ENCODE measurements around the gene PCDH19.

Gene PCDH19

GRCh38 chrX:100363896-100364295, 46.2 kb downstream of the PCDH19 start:
- Mint-ChIP-seq H3K27me3 (ENCODE audit: low read depth) (no peaks in the 10 kb centered on the region), H3K27ac (no peak overlapping the region), H3K36me3 (ENCODE audit: low read depth) (no peaks in the 10 kb centered on the region), H3K4me1 (ENCODE audit: low read depth) (no peaks in the 10 kb centered on the region), H3K4me3 (no peak overlapping the region), H3K9me3 (no peaks in the 10 kb centered on the region)
- no peak for DNase-seq (ENCODE audit: low spot score)

GRCh38 chrX:100358766-100359165, 51.3 kb downstream of the PCDH19 start:
- H3K27me3 Mint-ChIP-seq (ENCODE audit: low read depth), result no peaks in the 10 kb centered on the region
- H3K9me3 Mint-ChIP-seq, result no peaks in the 10 kb centered on the region
- H3K4me1 Mint-ChIP-seq (ENCODE audit: low read depth), result no peaks in the 10 kb centered on the region
- H3K4me3 Mint-ChIP-seq, result no peak overlapping the region
- no peaks in the 10 kb centered on the region for H3K36me3 Mint-ChIP-seq (ENCODE audit: low read depth)
- DNase-seq (ENCODE audit: low spot score), result no peak
- H3K27ac Mint-ChIP-seq, result no peak overlapping the region

GRCh38 chrX:100356351-100356896, 53.6 kb downstream of the PCDH19 start:
- Mint-ChIP-seq H3K27me3 (ENCODE audit: low read depth) (no peaks in the 10 kb centered on the region), H3K4me1 (ENCODE audit: low read depth) (no peaks in the 10 kb centered on the region), H3K27ac (no peak overlapping the region), H3K36me3 (ENCODE audit: low read depth) (no peaks in the 10 kb centered on the region), H3K4me3 (no peak overlapping the region), H3K9me3 (no peaks in the 10 kb centered on the region)
- DNase-seq (ENCODE audit: low spot score), result no peak

- no peak for DNase-seq (ENCODE audit: low spot score)
- no peak overlapping the region for H3K27ac Mint-ChIP-seq
Observed at GRCh38 chrX:100355680-100356079, 54.4 kb downstream of the PCDH19 start.

GRCh38 chrX:100353326-100353725, 56.7 kb downstream of the PCDH19 start:
- Mint-ChIP-seq H3K36me3 (ENCODE audit: low read depth) (no peaks in the 10 kb centered on the region), H3K4me1 (ENCODE audit: low read depth) (no peaks in the 10 kb centered on the region), H3K9me3 (no peaks in the 10 kb centered on the region), H3K4me3 (no peak overlapping the region), H3K27me3 (ENCODE audit: low read depth) (no peaks in the 10 kb centered on the region), H3K27ac (no peak overlapping the region)
- no peak for DNase-seq (ENCODE audit: low spot score)

More at GRCh38 chrX:100355680-100356079, 54.4 kb downstream of the PCDH19 start:
- Mint-ChIP-seq H3K4me3 (no peak overlapping the region), H3K9me3 (no peaks in the 10 kb centered on the region), H3K4me1 (ENCODE audit: low read depth) (no peaks in the 10 kb centered on the region), H3K27me3 (ENCODE audit: low read depth) (no peaks in the 10 kb centered on the region), H3K36me3 (ENCODE audit: low read depth) (no peaks in the 10 kb centered on the region)

GRCh38 chrX:100350704-100351489, 59.2 kb downstream of the PCDH19 start:
- H3K4me1 Mint-ChIP-seq (ENCODE audit: low read depth), result no peaks in the 10 kb centered on the region
- no peaks in the 10 kb centered on the region for H3K36me3 Mint-ChIP-seq (ENCODE audit: low read depth)
- no peaks in the 10 kb centered on the region for H3K9me3 Mint-ChIP-seq
- H3K4me3 Mint-ChIP-seq, result no peak overlapping the region
- no peaks in the 10 kb centered on the region for H3K27me3 Mint-ChIP-seq (ENCODE audit: low read depth)
- DNase-seq (ENCODE audit: low spot score), result no peak
- H3K27ac Mint-ChIP-seq, result no peak overlapping the region

- no peak for DNase-seq (ENCODE audit: low spot score)
- Mint-ChIP-seq H3K27me3 (ENCODE audit: low read depth) (no peaks in the 10 kb centered on the region), H3K27ac (no peak overlapping the region), H3K36me3 (ENCODE audit: low read depth) (no peaks in the 10 kb centered on the region), H3K4me3 (no peak overlapping the region), H3K4me1 (ENCODE audit: low read depth) (no peaks in the 10 kb centered on the region), H3K9me3 (no peaks in the 10 kb centered on the region)
Observed at GRCh38 chrX:100349391-100349790, 60.7 kb downstream of the PCDH19 start.

GRCh38 chrX:100341142-100341510, 68.9 kb downstream of the PCDH19 start:
- no peak overlapping the region for H3K4me3 Mint-ChIP-seq
- no peaks in the 10 kb centered on the region for H3K27me3 Mint-ChIP-seq (ENCODE audit: low read depth)
- H3K4me1 Mint-ChIP-seq (ENCODE audit: low read depth), result no peaks in the 10 kb centered on the region
- DNase-seq (ENCODE audit: low spot score), result no peak
- no peaks in the 10 kb centered on the region for H3K9me3 Mint-ChIP-seq
- no peaks in the 10 kb centered on the region for H3K36me3 Mint-ChIP-seq (ENCODE audit: low read depth)
- no peak overlapping the region for H3K27ac Mint-ChIP-seq

- Mint-ChIP-seq H3K4me3 (no peak overlapping the region), H3K27ac (no peak overlapping the region), H3K4me1 (ENCODE audit: low read depth) (no peaks in the 10 kb centered on the region), H3K36me3 (ENCODE audit: low read depth) (no peaks in the 10 kb centered on the region), H3K27me3 (ENCODE audit: low read depth) (no peaks in the 10 kb centered on the region), H3K9me3 (no peaks in the 10 kb centered on the region)
- DNase-seq (ENCODE audit: low spot score), result no peak
Observed at GRCh38 chrX:100340491-100341141, 69.5 kb downstream of the PCDH19 start.

GRCh38 chrX:100328351-100328750, 81.7 kb downstream of the PCDH19 start:
- Mint-ChIP-seq H3K9me3 (no peaks in the 10 kb centered on the region), H3K27ac (no peak overlapping the region), H3K36me3 (ENCODE audit: low read depth) (no peaks in the 10 kb centered on the region), H3K4me1 (ENCODE audit: low read depth) (no peaks in the 10 kb centered on the region), H3K27me3 (ENCODE audit: low read depth) (no peaks in the 10 kb centered on the region), H3K4me3 (no peak overlapping the region)
- DNase-seq (ENCODE audit: low spot score), result no peak

- Mint-ChIP-seq H3K4me3 (no peak overlapping the region), H3K27ac (no peak overlapping the region), H3K36me3 (ENCODE audit: low read depth) (no peaks in the 10 kb centered on the region), H3K4me1 (ENCODE audit: low read depth) (no peaks in the 10 kb centered on the region), H3K27me3 (ENCODE audit: low read depth) (no peaks in the 10 kb centered on the region), H3K9me3 (no peaks in the 10 kb centered on the region)
- no peak for DNase-seq (ENCODE audit: low spot score)
Observed at GRCh38 chrX:100319716-100320115, 90.4 kb downstream of the PCDH19 start.

GRCh38 chrX:100316987-100317386, 93.1 kb downstream of the PCDH19 start:
- Mint-ChIP-seq H3K27ac (no peak overlapping the region), H3K27me3 (ENCODE audit: low read depth) (no peaks in the 10 kb centered on the region), H3K4me3 (no peak overlapping the region), H3K4me1 (ENCODE audit: low read depth) (no peaks in the 10 kb centered on the region), H3K36me3 (ENCODE audit: low read depth) (no peaks in the 10 kb centered on the region), H3K9me3 (no peaks in the 10 kb centered on the region)
- no peak for DNase-seq (ENCODE audit: low spot score)

- Mint-ChIP-seq H3K27ac (no peak overlapping the region), H3K36me3 (ENCODE audit: low read depth) (no peaks in the 10 kb centered on the region), H3K9me3 (no peaks in the 10 kb centered on the region), H3K27me3 (ENCODE audit: low read depth) (no peaks in the 10 kb centered on the region), H3K4me1 (ENCODE audit: low read depth) (no peaks in the 10 kb centered on the region), H3K4me3 (no peak overlapping the region)
- no peak for DNase-seq (ENCODE audit: low spot score)
Observed at GRCh38 chrX:100315566-100315965, 94.5 kb downstream of the PCDH19 start.

GRCh38 chrX:100299559-100299958, 110.5 kb downstream of the PCDH19 start:
- no peaks in the 10 kb centered on the region for H3K9me3 Mint-ChIP-seq
- no peak for DNase-seq (ENCODE audit: low spot score)
- H3K27ac Mint-ChIP-seq, result no peak overlapping the region
- no peaks in the 10 kb centered on the region for H3K36me3 Mint-ChIP-seq (ENCODE audit: low read depth)
- H3K4me3 Mint-ChIP-seq, result no peak overlapping the region
- H3K27me3 Mint-ChIP-seq (ENCODE audit: low read depth), result no peaks in the 10 kb centered on the region
- no peaks in the 10 kb centered on the region for H3K4me1 Mint-ChIP-seq (ENCODE audit: low read depth)
